GM23338 (cell line): ENCODE measurements around the gene STAM. TPM values are rescaled to one million over a fixed set of nuclear protein-coding genes. Genes with fewer than 3 reads are reported as not detected.

Source experiments
- ATAC-seq: fragments of 200-7000 bp; cut with Tn5 transposase; 3 replicates; pipeline ENCODE4 v1.9.1; 2020
- DNase-seq: peaks from one replicate; pipeline ENCODE4 v3.0.0-alpha.2; 2015; ENCODE audit warnings: low spot score
- H2AFZ ChIP-seq: fragments of 200-600 bp; sonication (generic); 2 replicates; pipeline ENCODE4 v1.8.0; 2016; ENCODE audit warnings: antibody characterized with exemption, mild to moderate bottlenecking, moderate library complexity
- H3F3A ChIP-seq: fragments of 200-600 bp; sonication (generic); replicated peaks from 2 replicates; pipeline ENCODE4 v1.8.0; 2017; ENCODE audit warnings: antibody characterized with exemption, mixed run types, low read depth
- H3K27ac ChIP-seq: fragments of 200-600 bp; sonication (generic); 2 replicates; pipeline ENCODE4 v1.6.1; 2016; ENCODE audit warnings: low read depth
- H3K27me3 ChIP-seq: fragments of 200-600 bp; sonication (generic); 2 replicates; pipeline ENCODE4 v1.8.0; 2016; ENCODE audit warnings: mild to moderate bottlenecking, mixed run types, moderate library complexity; ENCODE audit not compliant: insufficient read depth
- H3K36me3 ChIP-seq: fragments of 200-600 bp; sonication (generic); 2 replicates; pipeline ENCODE4 v1.8.0; 2016; ENCODE audit warnings: mild to moderate bottlenecking; ENCODE audit not compliant: insufficient read depth
- H3K4me1 ChIP-seq: fragments of 200-600 bp; sonication (generic); 2 replicates; pipeline ENCODE4 v1.8.0; 2016; ENCODE audit warnings: mild to moderate bottlenecking, moderate library complexity; ENCODE audit not compliant: insufficient read depth
- H3K4me2 ChIP-seq: fragments of 200-600 bp; sonication (generic); 2 replicates; pipeline ENCODE4 v1.7.1; 2017; ENCODE audit warnings: mixed run types
- H3K4me3 ChIP-seq: fragments of 200-600 bp; sonication (generic); 2 replicates; pipeline ENCODE4 v1.6.1; 2016; ENCODE audit warnings: mixed run types
- H3K79me2 ChIP-seq: fragments of 200-600 bp; sonication (generic); replicated peaks from 2 replicates; pipeline ENCODE4 v1.8.0; 2017; ENCODE audit warnings: mild to moderate bottlenecking; ENCODE audit not compliant: insufficient read depth
- H3K9me2 ChIP-seq: fragments of 200-600 bp; sonication (generic); 2 replicates; pipeline ENCODE4 v1.8.0; 2017; ENCODE audit not compliant: insufficient read depth
- H4K20me1 ChIP-seq: fragments of 200-600 bp; sonication (generic); replicated peaks from 2 replicates; pipeline ENCODE4 v1.8.0; 2017; ENCODE audit warnings: mild to moderate bottlenecking; ENCODE audit not compliant: insufficient read depth
- H3K27ac Mint-ChIP-seq: 2 replicates; pipeline ENCODE4 v1.8.0; 2020; ENCODE audit warnings: inconsistent platforms, mild to moderate bottlenecking, moderate library complexity, mixed read lengths
- H3K27me3 Mint-ChIP-seq: 3 replicates; pipeline ENCODE4 v1.8.0; 2022; ENCODE audit warnings: low read depth, mild to moderate bottlenecking, moderate library complexity, mixed read lengths, inconsistent platforms; ENCODE audit not compliant: insufficient read depth, poor library complexity
- H3K36me3 Mint-ChIP-seq: 3 replicates; pipeline ENCODE4 v1.8.0; 2021; ENCODE audit warnings: low read depth, mild to moderate bottlenecking, inconsistent platforms, moderate library complexity, mixed read lengths
- H3K4me1 Mint-ChIP-seq: 3 replicates; pipeline ENCODE4 v1.8.0; 2020; ENCODE audit warnings: mild to moderate bottlenecking, inconsistent platforms, mixed read lengths
- H3K4me3 Mint-ChIP-seq: 3 replicates; pipeline ENCODE4 v1.8.0; 2021; ENCODE audit warnings: moderate library complexity, mild to moderate bottlenecking, inconsistent platforms, mixed read lengths
- H3K9me3 Mint-ChIP-seq: 3 replicates; pipeline ENCODE4 v1.8.0; 2020; ENCODE audit warnings: moderate library complexity, mild to moderate bottlenecking, inconsistent platforms, mixed read lengths
- CREB1 ChIP-seq: fragments of 250-450 bp; sonication (Bioruptor Pico); IDR thresholded peaks from 2 replicates; pipeline ENCODE4 v1.5.0; 2020; ENCODE audit warnings: low read depth, mild to moderate bottlenecking, moderate library complexity
- EZH2 ChIP-seq: fragments of 200-600 bp; sonication (generic); IDR thresholded peaks from one replicate; pipeline ENCODE4 v1.8.0; 2017; ENCODE audit warnings: antibody characterized with exemption, mild to moderate bottlenecking, low read depth; ENCODE audit not compliant: unreplicated experiment
- JUNB ChIP-seq: IDR thresholded peaks from one replicate; pipeline ENCODE4 v1.6.1; 2016; ENCODE audit warnings: antibody characterized with exemption; ENCODE audit not compliant: unreplicated experiment
- NANOG ChIP-seq: IDR thresholded peaks from 2 replicates; pipeline ENCODE4 v1.6.1; 2016; ENCODE audit warnings: antibody characterized with exemption, borderline replicate concordance
- POLR2AphosphoS5 ChIP-seq: IDR thresholded peaks from 2 replicates; pipeline ENCODE4 v1.6.1; 2016; ENCODE audit warnings: antibody characterized with exemption, low read depth
- STAT1 ChIP-seq: IDR thresholded peaks from one replicate; pipeline ENCODE4 v1.6.1; 2016; ENCODE audit warnings: antibody characterized with exemption; ENCODE audit not compliant: unreplicated experiment
- ZNF114 ChIP-seq: fragments of 250-450 bp; sonication (Bioruptor Pico); IDR thresholded peaks from 2 replicates; pipeline ENCODE4 v1.5.0; 2020; ENCODE audit warnings: mild to moderate bottlenecking, moderate library complexity
- ZNF331 ChIP-seq: fragments of 250-450 bp; sonication (Bioruptor Pico); IDR thresholded peaks from 2 replicates; pipeline ENCODE4 v1.5.0; 2020; ENCODE audit warnings: low read depth, mild to moderate bottlenecking, moderate library complexity
- ZNF462 ChIP-seq: fragments of 250-450 bp; sonication (Bioruptor Pico); IDR thresholded peaks from 2 replicates; pipeline ENCODE4 v1.5.0; 2020; ENCODE audit warnings: mild to moderate bottlenecking, moderate library complexity
- polyA plus RNA-seq: library from polyadenylated mRNA; unstranded; fragments of >200 nt; fragmentation: Nextera tagmentation; extraction: Ambion mirVana; gene quantifications from 2 replicates; pipeline ENCODE4 v1.2.1, GENCODE V29; 2016
- total RNA-seq: library from RNA; depleted of rRNA; stranded (reverse); fragments of >200 nt; shearing (Covaris generic); gene quantifications from 2 replicates; pipeline ENCODE4 v1.2.3, GENCODE V29; 2014
- TF ChIP-seq, protein P1 (sequence below): IDR thresholded peaks from one replicate; pipeline ENCODE4 v1.6.1; 2018; ENCODE audit warnings: antibody characterized with exemption; ENCODE audit not compliant: unreplicated experiment
- TF ChIP-seq, protein P2 (sequence below), 2 experiments: fragments of 200-600 bp in 1 of 2; sonication (generic) in 1 of 2; conservative IDR thresholded peaks; 2 replicates each; pipeline versions ENCODE4 v1.5.1 to v1.6.1; 2016 to 2017; ENCODE audit warnings: antibody characterized with exemption in 2 of 2, low read depth in 2 of 2, mild to moderate bottlenecking in 2 of 2, moderate library complexity in 1 of 2

The STAM gene
- total and polyA plus RNA-seq, 2 experiments from 2014 or later: 28.8 to 40.5 TPM

DNA sequence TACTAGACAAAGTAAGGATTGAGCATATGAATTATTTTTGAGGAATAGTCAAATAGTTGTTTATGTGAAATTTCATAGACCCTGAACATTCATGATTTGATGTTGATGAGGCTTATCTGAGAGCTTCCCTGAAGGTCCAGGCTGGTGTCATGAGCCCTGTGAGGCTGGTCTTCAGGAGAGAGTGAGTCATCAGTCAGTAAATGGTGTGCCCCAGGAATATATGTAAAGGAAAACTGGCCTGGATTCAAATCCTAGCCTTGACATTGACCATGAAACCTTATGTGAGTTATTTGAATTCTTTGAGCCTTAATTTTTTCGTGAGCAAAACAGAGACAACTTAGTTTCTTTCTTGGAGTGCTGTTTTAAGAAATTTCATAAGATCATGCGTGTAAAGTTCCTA, 114.2 kb downstream of the STAM start (continued):
- TF ChIP-seq, protein P1, sequence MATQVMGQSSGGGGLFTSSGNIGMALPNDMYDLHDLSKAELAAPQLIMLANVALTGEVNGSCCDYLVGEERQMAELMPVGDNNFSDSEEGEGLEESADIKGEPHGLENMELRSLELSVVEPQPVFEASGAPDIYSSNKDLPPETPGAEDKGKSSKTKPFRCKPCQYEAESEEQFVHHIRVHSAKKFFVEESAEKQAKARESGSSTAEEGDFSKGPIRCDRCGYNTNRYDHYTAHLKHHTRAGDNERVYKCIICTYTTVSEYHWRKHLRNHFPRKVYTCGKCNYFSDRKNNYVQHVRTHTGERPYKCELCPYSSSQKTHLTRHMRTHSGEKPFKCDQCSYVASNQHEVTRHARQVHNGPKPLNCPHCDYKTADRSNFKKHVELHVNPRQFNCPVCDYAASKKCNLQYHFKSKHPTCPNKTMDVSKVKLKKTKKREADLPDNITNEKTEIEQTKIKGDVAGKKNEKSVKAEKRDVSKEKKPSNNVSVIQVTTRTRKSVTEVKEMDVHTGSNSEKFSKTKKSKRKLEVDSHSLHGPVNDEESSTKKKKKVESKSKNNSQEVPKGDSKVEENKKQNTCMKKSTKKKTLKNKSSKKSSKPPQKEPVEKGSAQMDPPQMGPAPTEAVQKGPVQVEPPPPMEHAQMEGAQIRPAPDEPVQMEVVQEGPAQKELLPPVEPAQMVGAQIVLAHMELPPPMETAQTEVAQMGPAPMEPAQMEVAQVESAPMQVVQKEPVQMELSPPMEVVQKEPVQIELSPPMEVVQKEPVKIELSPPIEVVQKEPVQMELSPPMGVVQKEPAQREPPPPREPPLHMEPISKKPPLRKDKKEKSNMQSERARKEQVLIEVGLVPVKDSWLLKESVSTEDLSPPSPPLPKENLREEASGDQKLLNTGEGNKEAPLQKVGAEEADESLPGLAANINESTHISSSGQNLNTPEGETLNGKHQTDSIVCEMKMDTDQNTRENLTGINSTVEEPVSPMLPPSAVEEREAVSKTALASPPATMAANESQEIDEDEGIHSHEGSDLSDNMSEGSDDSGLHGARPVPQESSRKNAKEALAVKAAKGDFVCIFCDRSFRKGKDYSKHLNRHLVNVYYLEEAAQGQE: no peak
- no peak for TF ChIP-seq ZNF462 (CRISPR knock-in tag)

DNA sequence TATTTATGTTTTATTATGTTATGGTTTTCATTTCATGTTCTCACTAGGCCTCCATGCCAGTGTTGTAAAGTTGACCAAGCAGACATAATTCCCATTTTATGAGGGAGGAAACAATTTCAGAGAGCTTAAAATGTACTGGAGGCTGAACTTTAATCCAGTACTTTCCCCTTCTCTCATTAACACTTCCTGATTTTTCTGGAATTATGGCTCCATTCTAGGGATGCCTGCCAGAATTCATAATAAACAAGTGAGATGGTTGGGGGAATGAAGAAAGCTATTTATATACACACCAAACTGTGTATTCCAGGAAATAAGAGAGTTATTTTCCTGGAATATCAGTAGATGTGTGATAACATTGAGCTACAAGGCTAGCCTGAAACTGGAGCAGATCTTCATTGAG, 114.9 kb downstream of the STAM start:
- Histone ChIP-seq H3K79me2 (no peaks in the 10 kb centered on the region), H3K9me2 (no peaks in the 10 kb centered on the region), H3K27ac (no peak overlapping the region), H3K4me2 (no peak overlapping the region), H3F3A (no peaks in the 10 kb centered on the region), H3K36me3 (no peaks in the 10 kb centered on the region), H3K4me3 (no peak overlapping the region), H4K20me1 (peaks cover 10% of the 10 kb centered on the region; the same call in 1 of the 2 replicates), H2AFZ (no peak overlapping the region), H3K27me3 (peaks cover 30% of the 10 kb centered on the region), H3K4me1 (peaks cover 5% of the 10 kb centered on the region)
- Mint-ChIP-seq H3K4me3 (no peak overlapping the region), H3K9me3 (no peaks in the 10 kb centered on the region; the same call in 2 of the 3 replicates), H3K4me1 (peaks cover 10% of the 10 kb centered on the region), H3K27me3 (peaks cover 19% of the 10 kb centered on the region), H3K36me3 (no peaks in the 10 kb centered on the region), H3K27ac (no peak overlapping the region)
- ATAC-seq (no peak), DNase-seq (no peak)
- TF ChIP-seq, protein P2, sequence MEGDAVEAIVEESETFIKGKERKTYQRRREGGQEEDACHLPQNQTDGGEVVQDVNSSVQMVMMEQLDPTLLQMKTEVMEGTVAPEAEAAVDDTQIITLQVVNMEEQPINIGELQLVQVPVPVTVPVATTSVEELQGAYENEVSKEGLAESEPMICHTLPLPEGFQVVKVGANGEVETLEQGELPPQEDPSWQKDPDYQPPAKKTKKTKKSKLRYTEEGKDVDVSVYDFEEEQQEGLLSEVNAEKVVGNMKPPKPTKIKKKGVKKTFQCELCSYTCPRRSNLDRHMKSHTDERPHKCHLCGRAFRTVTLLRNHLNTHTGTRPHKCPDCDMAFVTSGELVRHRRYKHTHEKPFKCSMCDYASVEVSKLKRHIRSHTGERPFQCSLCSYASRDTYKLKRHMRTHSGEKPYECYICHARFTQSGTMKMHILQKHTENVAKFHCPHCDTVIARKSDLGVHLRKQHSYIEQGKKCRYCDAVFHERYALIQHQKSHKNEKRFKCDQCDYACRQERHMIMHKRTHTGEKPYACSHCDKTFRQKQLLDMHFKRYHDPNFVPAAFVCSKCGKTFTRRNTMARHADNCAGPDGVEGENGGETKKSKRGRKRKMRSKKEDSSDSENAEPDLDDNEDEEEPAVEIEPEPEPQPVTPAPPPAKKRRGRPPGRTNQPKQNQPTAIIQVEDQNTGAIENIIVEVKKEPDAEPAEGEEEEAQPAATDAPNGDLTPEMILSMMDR (conservative IDR thresholded peaks at IDR 0.05; ENCODE audit: low read depth in 2 of 2): no peak
- TF ChIP-seq POLR2AphosphoS5 (no peak), JUNB (no peak), CREB1 (CRISPR knock-in tag) (no peak), EZH2 (no peak), NANOG (no peak), STAT1 (no peak), ZNF114 (CRISPR knock-in tag) (no peak), ZNF331 (CRISPR knock-in tag) (no peak)
